Neutrophil (primary cell): ENCODE results near the gene LMNTD2.

Experiments
- H3K27ac ChIP-seq: fragments of 200-600 bp; sonication (generic); 2 replicates; pipeline ENCODE4 v1.5.1; 2016; ENCODE audit warnings: mild to moderate bottlenecking, moderate library complexity
- H3K27me3 ChIP-seq: fragments of 200-600 bp; sonication (generic); 2 replicates; pipeline ENCODE4 v1.6.0; 2016; ENCODE audit warnings: mild to moderate bottlenecking
- H3K36me3 ChIP-seq: fragments of 200-600 bp; sonication (generic); 2 replicates; pipeline ENCODE4 v1.5.1; 2017
- H3K4me1 ChIP-seq, 2 experiments: fragments of 200-600 bp in 1 of 2; sonication (generic) in 1 of 2; 1 replicate in 1 of 2; 2 replicates in 1 of 2; pipeline versions ENCODE4 v1.5.1 to v1.6.1; 2013 to 2016; ENCODE audit warnings: low read depth in 1 of 2, low read length in 1 of 2, mild to moderate bottlenecking in 1 of 2, moderate library complexity in 1 of 2; ENCODE audit not compliant: control insufficient read depth in 1 of 2, insufficient read depth in 1 of 2
- H3K4me3 ChIP-seq, 2 experiments: fragments of 200-600 bp in 1 of 2; sonication (generic) in 1 of 2; 1 replicate in 1 of 2; 2 replicates in 1 of 2; pipeline ENCODE4 v1.5.1; 2013 to 2016; ENCODE audit warnings: low read depth in 1 of 2, low read length in 1 of 2, mild to moderate bottlenecking in 1 of 2, moderate library complexity in 1 of 2
- H3K9me3 ChIP-seq: fragments of 200-600 bp; sonication (generic); 2 replicates; pipeline ENCODE4 v1.5.1; 2016
- TF ChIP-seq, protein P1 (sequence below): fragments of 200-600 bp; sonication (generic); IDR thresholded peaks from 2 replicates; pipeline ENCODE4 v1.5.1; 2016; ENCODE audit warnings: antibody characterized with exemption

The LMNTD2 gene

DNA sequence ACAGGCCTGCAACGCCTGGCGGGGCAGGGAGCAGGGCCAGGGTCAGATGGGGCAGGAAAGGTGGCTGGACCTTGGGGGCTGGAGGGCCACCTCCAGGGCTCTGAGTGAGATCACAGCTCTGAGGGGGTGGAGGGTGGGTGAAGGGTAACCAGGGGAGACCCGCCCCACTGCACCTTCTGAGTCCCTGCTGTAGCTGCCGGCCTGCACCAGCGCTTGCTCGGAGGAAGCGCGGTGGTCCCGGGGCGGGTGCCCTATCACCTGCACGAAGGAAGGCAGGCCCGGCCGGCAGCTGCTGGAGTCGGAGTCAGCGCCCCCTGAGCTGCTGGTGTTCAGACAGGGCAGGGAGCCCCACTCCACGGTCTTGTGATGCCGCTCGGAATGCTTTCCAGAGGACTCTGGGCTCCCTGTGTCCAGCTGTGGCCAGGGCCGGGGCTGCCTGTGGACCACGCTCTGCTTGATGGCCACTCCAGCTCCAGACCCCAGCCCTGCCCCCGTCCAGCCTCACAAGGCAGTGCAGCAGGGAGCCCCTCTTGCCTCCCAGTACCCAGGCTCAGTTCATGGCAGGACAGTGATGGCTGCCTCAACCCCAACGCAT is 3.8 kb downstream of the LMNTD2 start:
- Histone ChIP-seq H3K27me3 (peaks cover 74% of the 10 kb centered on the region), H3K9me3 (no peaks in the 10 kb centered on the region), H3K36me3 (no peaks in the 10 kb centered on the region), H3K4me3 (no peak overlapping the region), H3K27ac (no peak overlapping the region), H3K4me1 (peaks cover 20 to 40% of the 10 kb centered on the region in 2 experiments)
- TF ChIP-seq, protein P1, sequence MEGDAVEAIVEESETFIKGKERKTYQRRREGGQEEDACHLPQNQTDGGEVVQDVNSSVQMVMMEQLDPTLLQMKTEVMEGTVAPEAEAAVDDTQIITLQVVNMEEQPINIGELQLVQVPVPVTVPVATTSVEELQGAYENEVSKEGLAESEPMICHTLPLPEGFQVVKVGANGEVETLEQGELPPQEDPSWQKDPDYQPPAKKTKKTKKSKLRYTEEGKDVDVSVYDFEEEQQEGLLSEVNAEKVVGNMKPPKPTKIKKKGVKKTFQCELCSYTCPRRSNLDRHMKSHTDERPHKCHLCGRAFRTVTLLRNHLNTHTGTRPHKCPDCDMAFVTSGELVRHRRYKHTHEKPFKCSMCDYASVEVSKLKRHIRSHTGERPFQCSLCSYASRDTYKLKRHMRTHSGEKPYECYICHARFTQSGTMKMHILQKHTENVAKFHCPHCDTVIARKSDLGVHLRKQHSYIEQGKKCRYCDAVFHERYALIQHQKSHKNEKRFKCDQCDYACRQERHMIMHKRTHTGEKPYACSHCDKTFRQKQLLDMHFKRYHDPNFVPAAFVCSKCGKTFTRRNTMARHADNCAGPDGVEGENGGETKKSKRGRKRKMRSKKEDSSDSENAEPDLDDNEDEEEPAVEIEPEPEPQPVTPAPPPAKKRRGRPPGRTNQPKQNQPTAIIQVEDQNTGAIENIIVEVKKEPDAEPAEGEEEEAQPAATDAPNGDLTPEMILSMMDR = no peak

DNA sequence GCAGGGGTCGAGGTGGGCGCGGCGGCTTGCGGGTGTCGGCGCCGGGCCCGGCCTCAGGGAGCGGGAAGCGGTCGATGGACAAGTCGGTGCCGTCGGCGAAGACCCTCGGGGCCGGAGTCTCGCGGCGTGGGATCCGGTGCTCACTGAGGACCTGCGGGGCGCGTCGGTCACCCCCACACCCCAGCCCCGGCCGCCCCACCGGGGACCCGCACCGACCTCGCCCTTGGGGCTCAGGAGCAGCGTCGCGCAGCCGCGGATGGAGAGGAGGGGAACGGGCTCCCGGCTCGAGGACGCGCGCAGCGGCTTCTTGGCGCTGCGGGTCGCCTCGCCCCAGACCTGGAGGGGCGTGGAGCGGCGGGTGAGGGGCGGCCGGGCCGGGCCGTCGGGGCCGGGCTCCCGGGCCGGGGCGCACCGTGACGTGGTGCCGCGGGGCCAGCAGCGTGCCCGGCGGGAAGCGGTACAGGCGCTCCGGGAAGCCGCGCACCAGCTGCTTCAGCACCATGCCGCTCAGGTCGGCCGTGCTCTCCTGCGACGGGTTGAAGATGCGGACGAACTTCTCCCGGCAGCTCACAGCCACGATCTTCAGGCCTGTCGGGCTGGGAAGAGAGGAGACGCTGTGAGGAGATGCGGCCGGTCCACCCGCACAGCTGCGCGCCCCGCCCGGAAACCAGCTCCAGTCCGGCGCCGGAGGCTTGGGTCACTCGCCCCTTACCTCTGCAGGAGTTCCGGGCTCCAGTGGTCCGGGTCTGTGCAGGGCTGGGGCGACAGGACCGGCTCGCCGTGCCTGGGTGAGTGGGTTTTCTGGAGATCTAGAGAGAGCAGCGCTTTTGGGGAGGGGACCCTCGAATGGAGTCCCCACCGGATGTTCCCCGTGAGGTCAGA is 4.5 kb downstream of the LMNTD2 start:
- Histone ChIP-seq H3K4me3 (peak overlapping the region in 1 of 2 experiments; percentile 18), H3K4me1 (peaks cover 15 to 33% of the 10 kb centered on the region in 2 experiments), H3K27ac (no peak overlapping the region), H3K9me3 (no peaks in the 10 kb centered on the region), H3K36me3 (no peaks in the 10 kb centered on the region), H3K27me3 (peaks cover 81% of the 10 kb centered on the region)
- TF ChIP-seq, protein P1 = no peak

DNA sequence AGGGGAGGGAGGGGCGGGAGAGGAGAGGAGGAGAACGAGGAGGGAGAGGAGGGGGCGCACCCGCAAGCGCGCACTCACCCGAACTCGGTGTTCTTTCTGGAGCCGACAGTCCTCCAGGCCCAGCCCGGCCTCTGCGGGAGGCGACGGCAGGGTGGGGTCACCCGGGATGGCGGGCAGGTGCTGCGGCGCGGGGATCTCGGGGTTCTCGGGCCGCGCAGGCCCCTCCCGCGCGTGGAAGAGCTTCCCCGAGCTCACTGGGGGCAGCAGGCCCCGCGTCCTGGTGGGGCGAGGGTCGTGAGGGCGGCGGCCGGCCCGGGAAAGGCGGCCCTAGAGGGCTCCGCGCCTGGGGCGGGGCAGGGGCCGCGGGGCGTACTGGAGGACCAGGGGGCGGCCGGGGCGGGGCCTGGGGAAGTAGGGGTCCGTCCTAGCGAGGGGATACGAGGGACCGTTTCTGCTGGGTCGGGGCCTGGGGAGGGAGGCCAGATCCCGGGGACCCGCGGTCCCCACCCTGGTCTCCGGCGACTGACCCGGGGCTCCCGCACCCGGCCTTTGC is 5.2 kb downstream of the LMNTD2 start:
- H3K36me3 ChIP-seq = no peaks in the 10 kb centered on the region
- no peaks in the 10 kb centered on the region for H3K9me3 ChIP-seq
- H3K4me1 ChIP-seq = peaks cover 13 to 29% of the 10 kb centered on the region in 2 experiments
- TF ChIP-seq, protein P1 = no peak
- peaks cover 81% of the 10 kb centered on the region for H3K27me3 ChIP-seq
- no peak overlapping the region for H3K27ac ChIP-seq
- H3K4me3 ChIP-seq = peak overlapping the region; percentile 23 to 55

DNA sequence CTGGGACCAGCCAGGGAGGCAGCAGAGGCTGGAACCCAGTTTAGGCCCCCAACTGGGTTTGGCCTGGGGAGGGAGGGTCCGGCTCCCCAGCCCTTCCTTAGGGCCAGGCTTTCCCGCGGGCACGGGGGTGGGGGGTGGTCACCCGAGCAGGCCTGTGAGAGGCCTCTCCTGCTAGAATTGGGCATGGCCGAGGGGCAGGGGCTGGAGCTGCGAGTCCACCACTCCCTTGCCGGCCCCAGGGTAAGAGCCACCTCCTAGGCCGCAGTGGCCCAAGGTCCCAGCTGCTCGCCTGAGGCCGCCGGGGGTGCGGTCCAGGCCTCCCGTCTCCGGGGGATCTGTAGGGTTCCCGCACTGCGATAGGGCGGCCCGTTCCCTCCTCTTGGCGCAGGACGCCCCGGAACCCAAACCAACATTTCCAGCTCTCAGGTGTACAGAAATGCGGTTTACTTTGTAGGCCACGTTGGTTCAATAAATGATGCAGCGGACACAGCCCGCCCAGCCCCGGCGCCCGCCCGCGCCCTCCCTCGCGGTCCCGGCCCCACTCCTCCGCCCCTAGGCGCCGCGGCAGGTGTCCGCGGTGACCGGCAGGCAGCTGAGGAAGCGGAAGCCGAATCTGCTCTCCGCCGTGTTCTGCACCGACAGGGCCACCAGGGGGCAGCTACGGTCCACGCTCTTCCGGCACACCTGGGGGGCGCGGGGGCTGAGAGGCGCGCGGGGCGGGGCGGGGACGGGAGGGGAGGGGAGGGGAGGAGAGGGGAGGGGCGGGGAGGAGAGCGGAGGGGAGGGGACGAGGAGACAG is 5.9 kb downstream of the LMNTD2 start:
- TF ChIP-seq, protein P1 = peak; percentile 91
- no peaks in the 10 kb centered on the region for H3K36me3 ChIP-seq
- H3K27ac ChIP-seq = no peak overlapping the region
- peaks cover 7 to 23% of the 10 kb centered on the region in 2 experiments for H3K4me1 ChIP-seq
- H3K9me3 ChIP-seq = no peaks in the 10 kb centered on the region
- peaks cover 78% of the 10 kb centered on the region for H3K27me3 ChIP-seq
- peak overlapping the region; percentile 17 to 55 for H3K4me3 ChIP-seq

DNA sequence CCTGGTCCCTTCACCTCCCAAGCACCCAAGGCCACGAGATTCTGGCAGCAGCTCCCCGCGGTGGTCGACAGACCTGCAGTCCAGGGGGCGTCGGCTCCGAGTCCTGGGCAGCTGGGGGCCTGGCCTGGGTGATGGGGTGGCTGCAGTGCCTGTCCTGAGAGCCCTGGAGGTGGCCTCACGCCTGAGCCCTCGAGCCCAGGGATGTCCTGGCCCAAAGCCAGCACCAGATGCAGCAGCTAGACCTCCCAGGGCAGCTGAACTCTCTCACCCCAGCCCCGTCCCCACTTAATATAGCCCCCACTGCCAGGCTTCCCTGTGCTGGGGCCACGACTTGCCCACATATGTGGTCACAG is 6.6 kb downstream of the LMNTD2 start:
- no peaks in the 10 kb centered on the region for H3K36me3 ChIP-seq
- TF ChIP-seq, protein P1 = no peak
- no peaks in the 10 kb centered on the region for H3K9me3 ChIP-seq
- H3K4me1 ChIP-seq = peaks cover 7 to 23% of the 10 kb centered on the region in 2 experiments
- no peak overlapping the region for H3K27ac ChIP-seq
- H3K27me3 ChIP-seq = peaks cover 72% of the 10 kb centered on the region
- no peak overlapping the region for H3K4me3 ChIP-seq
